GM19043 (cell line): ENCODE measurements around the gene GPR15LG.
"Not testable (repeated sequence)": the region's sequence is repeated elsewhere in the genome, so short reads cannot be mapped to it uniquely, and the experiment has no call there.

Experiments used
- ATAC-seq: cut with Tn5 transposase; IDR thresholded peaks from one replicate; pipeline ENCODE4 v1.9.1; 2021; ENCODE audit warnings: low read depth; ENCODE audit not compliant: unreplicated experiment

The GPR15LG gene

GRCh38 chr10:84173501-84173929, at the start of gene GPR15LG:
GPR15LG (plus strand) TSS chr10:84173801; CDS start chr10:84173852, 51 bp downstream.
- peak; percentile 25 for ATAC-seq

GRCh38 chr10:84125910-84126784, 47.5 kb upstream of the GPR15LG start:
- not testable (repeated sequence) for ATAC-seq

- no peak for ATAC-seq
Observed at GRCh38 chr10:84126785-84127167, 46.8 kb upstream of the GPR15LG start.

- no peak for ATAC-seq
Observed at GRCh38 chr10:84135836-84136235, 37.8 kb upstream of the GPR15LG start.

- ATAC-seq: no peak
Observed at GRCh38 chr10:84137811-84138210, 35.8 kb upstream of the GPR15LG start.

GRCh38 chr10:84138478-84139125, 35.0 kb upstream of the GPR15LG start:
- no peak for ATAC-seq

GRCh38 chr10:84139126-84140035, 34.2 kb upstream of the GPR15LG start, which contains the start of gene GHITM:
GHITM (plus strand) TSS chr10:84139509; CDS start chr10:84141501, 1,992 bp downstream.
- peak; percentile 98 for ATAC-seq

- no peak for ATAC-seq
Observed at GRCh38 chr10:84140036-84140379, 33.6 kb upstream of the GPR15LG start.

GRCh38 chr10:84147347-84147746, 26.3 kb upstream of the GPR15LG start:
- no peak for ATAC-seq

GRCh38 chr10:84148006-84148597, 25.5 kb upstream of the GPR15LG start:
- peak; percentile 60 for ATAC-seq

- ATAC-seq: no peak
Observed at GRCh38 chr10:84149854-84150253, 23.7 kb upstream of the GPR15LG start.

- no peak for ATAC-seq
Observed at GRCh38 chr10:84152769-84153168, 20.8 kb upstream of the GPR15LG start.

- no peak for ATAC-seq
Observed at GRCh38 chr10:84155521-84155920, 18.1 kb upstream of the GPR15LG start.

- no peak for ATAC-seq
Observed at GRCh38 chr10:84156009-84156408, 17.6 kb upstream of the GPR15LG start.

GRCh38 chr10:84156768-84157167, 16.8 kb upstream of the GPR15LG start:
- no peak for ATAC-seq

GRCh38 chr10:84158061-84158460, 15.5 kb upstream of the GPR15LG start:
- ATAC-seq: no peak

- ATAC-seq: no peak
Observed at GRCh38 chr10:84158550-84158949, 15.1 kb upstream of the GPR15LG start.

GRCh38 chr10:84159076-84159685, 14.4 kb upstream of the GPR15LG start:
- ATAC-seq: no peak

- no peak for ATAC-seq
Observed at GRCh38 chr10:84160663-84161362, 12.8 kb upstream of the GPR15LG start.
